Smooth muscle cell (in vitro differentiated cells): ENCODE data around the gene RALGDS. TPM values are rescaled to one million over a fixed set of nuclear protein-coding genes. Genes with fewer than 3 reads are reported as not detected.

Source experiments
- DNase-seq: peaks from one replicate; lab custom pipeline; 2025; ENCODE audit not compliant: unreplicated experiment; lab: John Stamatoyannopoulos, UW
- H2AFZ ChIP-seq: fragments of 200-600 bp; sonication (generic); 2 replicates; pipeline ENCODE4 v1.6.0; 2016; ENCODE audit warnings: antibody characterized with exemption, low read depth, mild to moderate bottlenecking
- H3F3A ChIP-seq: fragments of 200-600 bp; sonication (generic); 2 replicates; pipeline ENCODE4 v1.6.0; 2017; ENCODE audit warnings: antibody characterized with exemption, low read depth
- H3K27ac ChIP-seq: fragments of 200-600 bp; sonication (generic); 2 replicates; pipeline ENCODE4 v1.5.1; 2016; ENCODE audit warnings: low read depth, mild to moderate bottlenecking
- H3K27me3 ChIP-seq: fragments of 200-600 bp; sonication (generic); 2 replicates; pipeline ENCODE4 v1.6.1; 2016; ENCODE audit warnings: low read depth, mild to moderate bottlenecking
- H3K36me3 ChIP-seq: fragments of 200-600 bp; sonication (generic); 2 replicates; pipeline ENCODE4 v1.5.1; 2016; ENCODE audit warnings: low read depth
- H3K4me1 ChIP-seq: fragments of 200-600 bp; sonication (generic); 2 replicates; pipeline ENCODE4 v1.5.1; 2016; ENCODE audit warnings: low read depth
- H3K4me2 ChIP-seq: fragments of 200-600 bp; sonication (generic); 2 replicates; pipeline ENCODE4 v1.6.0; 2016; ENCODE audit warnings: mild to moderate bottlenecking
- H3K4me3 ChIP-seq: fragments of 200-600 bp; sonication (generic); 2 replicates; pipeline ENCODE4 v1.5.1; 2016; ENCODE audit warnings: mild to moderate bottlenecking
- H3K79me2 ChIP-seq: fragments of 200-600 bp; sonication (generic); 2 replicates; pipeline ENCODE4 v1.6.0; 2016; ENCODE audit warnings: low read depth, mild to moderate bottlenecking
- H3K9ac ChIP-seq: fragments of 200-600 bp; sonication (generic); 2 replicates; pipeline ENCODE4 v1.6.0; 2016; ENCODE audit warnings: low read depth
- H3K9me3 ChIP-seq: fragments of 200-600 bp; sonication (generic); replicated peaks from 2 replicates; pipeline ENCODE4 v1.5.1; 2016; ENCODE audit warnings: low read depth
- H4K20me1 ChIP-seq: fragments of 200-600 bp; sonication (generic); 2 replicates; pipeline ENCODE4 v1.6.0; 2016; ENCODE audit warnings: low read depth
- CTCF ChIP-seq: fragments of 200-600 bp; sonication (generic); IDR thresholded peaks from 2 replicates; pipeline ENCODE4 v1.5.1; 2017; ENCODE audit warnings: borderline replicate concordance, mild to moderate bottlenecking, antibody characterized with exemption; ENCODE audit not compliant: insufficient read depth, poor library complexity, severe bottlenecking
- WGBS: methylation state at CpG from one replicate; pipeline ENCODE4 v1.1.7; 2016; ENCODE audit warnings: low lambda C conversion rate; 5-methylcytosine and 5-hydroxymethylcytosine counted together
- polyA plus RNA-seq: library from polyadenylated mRNA; unstranded; fragments of >200 nt; fragmentation: Nextera tagmentation; extraction: Ambion mirVana; gene quantifications from 2 replicates; pipeline ENCODE4 v1.2.1, GENCODE V29; 2016
- total RNA-seq: library from RNA; depleted of rRNA; stranded (reverse); fragments of >200 nt; gene quantifications from 2 replicates; pipeline ENCODE4 v1.2.3, GENCODE V29; 2014

The RALGDS gene
- total and polyA plus RNA-seq, 2 experiments from 2014 or later, result 27.8 to 37.7 TPM

- no peak overlapping the region for H3K4me3 ChIP-seq
- no peaks in the 10 kb centered on the region for H3K79me2 ChIP-seq
- H2AFZ ChIP-seq, result no peak overlapping the region
- H3K36me3 ChIP-seq, result no peaks in the 10 kb centered on the region
- H3K9me3 ChIP-seq, result no peaks in the 10 kb centered on the region
- no peaks in the 10 kb centered on the region for H3K27me3 ChIP-seq
- no peak overlapping the region for H3K4me2 ChIP-seq
- 90% methylated on average over 11 of the region's 11 CpGs for WGBS
- no peaks in the 10 kb centered on the region for H4K20me1 ChIP-seq
- no peaks in the 10 kb centered on the region for H3F3A ChIP-seq
- DNase-seq, result no peak
- no peak for TF ChIP-seq CTCF
- no peaks in the 10 kb centered on the region for H3K4me1 ChIP-seq
- H3K27ac ChIP-seq, result no peak overlapping the region
- H3K9ac ChIP-seq, result no peak overlapping the region
Measured at GRCh38 chr9:133090752-133091385, 30.2 kb downstream of the RALGDS start.

- H3K27me3 ChIP-seq, result no peaks in the 10 kb centered on the region
- no peak for TF ChIP-seq CTCF
- H3K4me2 ChIP-seq, result no peak overlapping the region
- 71% methylated on average over 6 of the region's 6 CpGs for WGBS
- no peak overlapping the region for H3K9ac ChIP-seq
- no peaks in the 10 kb centered on the region for H3F3A ChIP-seq
- H3K36me3 ChIP-seq, result no peaks in the 10 kb centered on the region
- no peaks in the 10 kb centered on the region for H3K9me3 ChIP-seq
- no peaks in the 10 kb centered on the region for H4K20me1 ChIP-seq
- H2AFZ ChIP-seq, result no peak overlapping the region
- no peak for DNase-seq
- no peak overlapping the region for H3K27ac ChIP-seq
- no peak overlapping the region for H3K4me3 ChIP-seq
- H3K79me2 ChIP-seq, result no peaks in the 10 kb centered on the region
- H3K4me1 ChIP-seq, result no peaks in the 10 kb centered on the region
Measured at GRCh38 chr9:133090187-133090586, 30.9 kb downstream of the RALGDS start.

- Histone ChIP-seq H3K4me2 (no peak overlapping the region), H2AFZ (no peak overlapping the region), H3K4me1 (no peaks in the 10 kb centered on the region), H3K27me3 (no peaks in the 10 kb centered on the region), H3K27ac (no peak overlapping the region), H4K20me1 (no peaks in the 10 kb centered on the region), H3K36me3 (no peaks in the 10 kb centered on the region), H3K9me3 (no peaks in the 10 kb centered on the region), H3F3A (no peaks in the 10 kb centered on the region), H3K4me3 (no peak overlapping the region), H3K79me2 (no peaks in the 10 kb centered on the region), H3K9ac (no peak overlapping the region)
- no peak for TF ChIP-seq CTCF
- DNase-seq, result no peak
- WGBS, result 93% methylated on average over 6 of the region's 6 CpGs
Measured at GRCh38 chr9:133089271-133089671, 31.8 kb downstream of the RALGDS start.

- WGBS, result 91% methylated on average over 7 of the region's 7 CpGs
- Histone ChIP-seq H3K27me3 (no peaks in the 10 kb centered on the region), H3K4me2 (no peak overlapping the region), H3K79me2 (no peaks in the 10 kb centered on the region), H3K27ac (no peak overlapping the region), H2AFZ (no peak overlapping the region), H3F3A (no peaks in the 10 kb centered on the region), H4K20me1 (no peaks in the 10 kb centered on the region), H3K9me3 (no peaks in the 10 kb centered on the region), H3K9ac (no peak overlapping the region), H3K36me3 (no peaks in the 10 kb centered on the region), H3K4me3 (no peak overlapping the region), H3K4me1 (no peaks in the 10 kb centered on the region)
- no peak for DNase-seq
- no peak for TF ChIP-seq CTCF
Measured at GRCh38 chr9:133088756-133089155, 32.3 kb downstream of the RALGDS start.
